BLaER1 (cell line): Measurements from ENCODE around the gene SLC22A15.

Experiments
- H3K27ac ChIP-seq: shearing (Covaris generic); formaldehyde crosslinking; 2 replicates; pipeline ENCODE4 v1.8.1; 2022
- H3K27me3 ChIP-seq: shearing (Covaris generic); formaldehyde crosslinking; 2 replicates; pipeline ENCODE4 v1.8.1; 2022
- H3K36me3 ChIP-seq: shearing (Covaris generic); formaldehyde crosslinking; 2 replicates; pipeline ENCODE4 v1.8.1; 2022
- H3K4me1 ChIP-seq: shearing (Covaris generic); formaldehyde crosslinking; 2 replicates; pipeline ENCODE4 v1.8.1; 2022
- H3K4me2 ChIP-seq: shearing (Covaris generic); formaldehyde crosslinking; 2 replicates; pipeline ENCODE4 v1.8.1; 2022
- H3K4me3 ChIP-seq: shearing (Covaris generic); formaldehyde crosslinking; 2 replicates; pipeline ENCODE4 v1.8.1; 2022
- H3K9ac ChIP-seq: shearing (Covaris generic); formaldehyde crosslinking; 2 replicates; pipeline ENCODE4 v1.8.1; 2022
- H3K9me3 ChIP-seq: shearing (Covaris generic); formaldehyde crosslinking; 2 replicates; pipeline ENCODE4 v1.8.1; 2022
- H4K20me1 ChIP-seq: shearing (Covaris generic); formaldehyde crosslinking; 2 replicates; pipeline ENCODE4 v1.8.1; 2022
- Cebpa-rat ChIP-seq: shearing (Covaris generic); IDR thresholded peaks from 2 replicates; pipeline ENCODE4 v1.8.1; 2022

SLC22A15 gene

GRCh38 chr1:115976062-115976920 is at the start of gene SLC22A15:
SLC22A15 (plus strand) TSS chr1:115976513; CDS start chr1:115976628, 115 bp downstream.
- Histone ChIP-seq H3K36me3 (no peaks in the 10 kb centered on the region), H3K4me2 (peak within 1 kb of the TSS; percentile 53), H3K9me3 (peaks cover 17% of the 10 kb centered on the region), H3K27ac (no peak within 1 kb of the TSS), H4K20me1 (no peaks in the 10 kb centered on the region), H3K27me3 (peaks cover 24% of the 10 kb centered on the region), H3K9ac (no peak within 1 kb of the TSS), H3K4me1 (no peaks in the 10 kb centered on the region), H3K4me3 (peak within 1 kb of the TSS; percentile 60)
- no peak for TF ChIP-seq Cebpa-rat

- Histone ChIP-seq H3K27me3 (no peaks in the 10 kb centered on the region), H3K4me2 (no peak overlapping the region), H4K20me1 (no peaks in the 10 kb centered on the region), H3K36me3 (no peaks in the 10 kb centered on the region), H3K4me3 (no peak overlapping the region), H3K4me1 (peaks cover 35% of the 10 kb centered on the region), H3K9me3 (0 out of 2 replicates have a peak, but pooled peaks cover 9% of the 10 kb centered on the region), H3K27ac (no peak overlapping the region), H3K9ac (no peak overlapping the region)
- TF ChIP-seq Cebpa-rat = no peak
Measured at GRCh38 chr1:115927971-115928370, 48.3 kb upstream of the SLC22A15 start.

GRCh38 chr1:115929881-115930280 is 46.4 kb upstream of the SLC22A15 start:
- H3K9me3 ChIP-seq = peaks cover 24% of the 10 kb centered on the region; the same call in 1 of the 2 replicates
- H3K36me3 ChIP-seq = no peaks in the 10 kb centered on the region
- H4K20me1 ChIP-seq = no peaks in the 10 kb centered on the region
- H3K27me3 ChIP-seq = no peaks in the 10 kb centered on the region
- H3K27ac ChIP-seq = no peak overlapping the region
- no peak overlapping the region for H3K9ac ChIP-seq
- no peak overlapping the region for H3K4me2 ChIP-seq
- no peak for TF ChIP-seq Cebpa-rat
- H3K4me1 ChIP-seq = peaks cover 16% of the 10 kb centered on the region
- H3K4me3 ChIP-seq = no peak overlapping the region

GRCh38 chr1:115933625-115934024 is 42.7 kb upstream of the SLC22A15 start:
- Histone ChIP-seq H3K36me3 (no peaks in the 10 kb centered on the region), H3K27ac (no peak overlapping the region), H3K4me1 (no peaks in the 10 kb centered on the region), H3K27me3 (no peaks in the 10 kb centered on the region), H4K20me1 (no peaks in the 10 kb centered on the region), H3K9me3 (peaks cover 25% of the 10 kb centered on the region; the same call in 1 of the 2 replicates), H3K4me2 (no peak overlapping the region), H3K4me3 (no peak overlapping the region), H3K9ac (no peak overlapping the region)
- TF ChIP-seq Cebpa-rat = no peak

- Histone ChIP-seq H4K20me1 (no peaks in the 10 kb centered on the region), H3K4me2 (no peak overlapping the region), H3K4me1 (no peaks in the 10 kb centered on the region), H3K36me3 (no peaks in the 10 kb centered on the region), H3K9me3 (peaks cover 5% of the 10 kb centered on the region; the same call in 1 of the 2 replicates), H3K9ac (no peak overlapping the region), H3K4me3 (no peak overlapping the region), H3K27me3 (no peaks in the 10 kb centered on the region), H3K27ac (no peak overlapping the region)
- no peak for TF ChIP-seq Cebpa-rat
Measured at GRCh38 chr1:115939455-115939854, 36.9 kb upstream of the SLC22A15 start.

- Histone ChIP-seq H3K9me3 (no peaks in the 10 kb centered on the region), H3K27me3 (no peaks in the 10 kb centered on the region), H3K4me2 (no peak overlapping the region), H3K9ac (no peak overlapping the region), H3K36me3 (no peaks in the 10 kb centered on the region), H3K27ac (no peak overlapping the region), H3K4me3 (no peak overlapping the region), H4K20me1 (no peaks in the 10 kb centered on the region), H3K4me1 (no peaks in the 10 kb centered on the region)
- TF ChIP-seq Cebpa-rat = no peak
Measured at GRCh38 chr1:115946116-115946515, 30.2 kb upstream of the SLC22A15 start.

- Histone ChIP-seq H4K20me1 (no peaks in the 10 kb centered on the region), H3K4me2 (no peak overlapping the region), H3K9ac (no peak overlapping the region), H3K27me3 (no peaks in the 10 kb centered on the region), H3K4me1 (peaks cover 5% of the 10 kb centered on the region; the same call in 1 of the 2 replicates), H3K9me3 (no peaks in the 10 kb centered on the region), H3K27ac (no peak overlapping the region), H3K36me3 (no peaks in the 10 kb centered on the region), H3K4me3 (no peak overlapping the region)
- no peak for TF ChIP-seq Cebpa-rat
Measured at GRCh38 chr1:115949156-115949555, 27.2 kb upstream of the SLC22A15 start.

- Histone ChIP-seq H3K9ac (no peak overlapping the region), H3K4me2 (0 out of 2 replicates have a peak overlapping the region, but pooled peaks have one; percentile 2), H3K9me3 (no peaks in the 10 kb centered on the region), H3K27ac (no peak overlapping the region), H3K4me1 (peaks cover 5% of the 10 kb centered on the region; the same call in 1 of the 2 replicates), H3K4me3 (no peak overlapping the region), H3K36me3 (no peaks in the 10 kb centered on the region), H3K27me3 (no peaks in the 10 kb centered on the region), H4K20me1 (no peaks in the 10 kb centered on the region)
- TF ChIP-seq Cebpa-rat = no peak
Measured at GRCh38 chr1:115951560-115951959, 24.8 kb upstream of the SLC22A15 start.

- Histone ChIP-seq H3K36me3 (no peaks in the 10 kb centered on the region), H3K27me3 (no peaks in the 10 kb centered on the region), H3K27ac (no peak overlapping the region), H3K4me1 (peaks cover 5% of the 10 kb centered on the region; the same call in 1 of the 2 replicates), H3K4me2 (no peak overlapping the region), H3K9me3 (no peaks in the 10 kb centered on the region), H4K20me1 (no peaks in the 10 kb centered on the region), H3K9ac (no peak overlapping the region), H3K4me3 (no peak overlapping the region)
- no peak for TF ChIP-seq Cebpa-rat
Measured at GRCh38 chr1:115952547-115952946, 23.8 kb upstream of the SLC22A15 start.

- Histone ChIP-seq H3K27me3 (no peaks in the 10 kb centered on the region), H3K9ac (no peak overlapping the region), H3K4me1 (peaks cover 5% of the 10 kb centered on the region; the same call in 1 of the 2 replicates), H3K27ac (no peak overlapping the region), H3K4me2 (no peak overlapping the region), H4K20me1 (no peaks in the 10 kb centered on the region), H3K9me3 (no peaks in the 10 kb centered on the region), H3K4me3 (no peak overlapping the region), H3K36me3 (no peaks in the 10 kb centered on the region)
- TF ChIP-seq Cebpa-rat = no peak
Measured at GRCh38 chr1:115953180-115953579, 23.1 kb upstream of the SLC22A15 start.
